Measurements from ENCODE around the gene BTRC. TPM values are rescaled to one million over a fixed set of nuclear protein-coding genes. Genes with fewer than 3 reads are reported as not detected.

Gene BTRC
- total and polyA plus RNA-seq, 10 of the 15 experiments (the other 5 are each of a cell fraction or from before 2014, with no cell fraction given) = 2.2 to 18.6 (median 8.6) TPM

DNA sequence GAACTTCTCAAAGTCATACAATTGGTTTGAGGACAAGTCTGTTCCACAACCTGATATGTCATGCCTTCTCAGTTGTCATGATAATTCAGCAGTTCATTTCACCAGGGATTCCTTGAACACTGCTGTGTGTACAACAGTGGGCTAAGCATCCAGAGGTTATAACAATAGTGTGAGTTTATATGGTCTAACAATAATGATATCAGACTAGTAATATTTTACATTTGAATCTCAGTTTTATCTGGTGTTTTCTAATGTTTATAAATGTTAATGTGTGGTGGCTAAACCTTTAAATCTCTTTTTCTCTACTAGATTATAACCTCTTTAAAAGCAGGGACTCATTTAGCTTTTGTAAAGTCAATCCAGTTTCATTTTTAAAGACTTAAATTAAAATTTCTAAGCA, 48.7 kb downstream of the BTRC start:
- no peak overlapping the region for H3K4me2 ChIP-seq (ENCODE audit: control insufficient read depth, insufficient read depth)
- H2AFZ ChIP-seq (ENCODE audit: control insufficient read depth, low read depth, low read length) = no peak overlapping the region
- intact Hi-C loops (cut with micrococcal nuclease; ENCODE audit: unreplicated experiment) = no loop called here
- in situ Hi-C loops (cut with MboI) = no loop called here
- POLR2A ChIA-PET = no interaction called here
- ATAC-seq (no peak), FAIRE-seq (no peak), DNase-seq (ENCODE audit: low read depth, low spot score) (no peak)
- TF ChIP-seq SUPT20H (IDR thresholded peaks at IDR 0.05; ENCODE audit: borderline replicate concordance, control insufficient read depth, low read depth, low read length) (no peak), ZNF207 (IDR thresholded peaks at IDR 0.05; ENCODE audit: borderline replicate concordance) (no peak), FOXK2 (IDR thresholded peaks at IDR 0.05) (no peak), TARDBP (IDR thresholded peaks at IDR 0.05; ENCODE audit: borderline replicate concordance) (no peak), ATF7 (IDR thresholded peaks at IDR 0.05; ENCODE audit: low read depth) (no peak), PML (IDR thresholded peaks at IDR 0.05; ENCODE audit: low read length) (no peak), TCF7 (IDR thresholded peaks at IDR 0.05; ENCODE audit: borderline replicate concordance) (no peak), TAF1 (IDR thresholded peaks at IDR 0.05; ENCODE audit: borderline replicate concordance, low read depth, low read length) (no peak), HDAC6 (IDR thresholded peaks at IDR 0.05; ENCODE audit: unreplicated experiment) (no peak), NR2F1 (conservative IDR thresholded peaks at IDR 0.05) (no peak), ETV6 (conservative IDR thresholded peaks at IDR 0.05 in 1 of 2, IDR thresholded peaks at IDR 0.05 in 1 of 2; ENCODE audit: borderline replicate concordance in 1 of 2, low read depth in 1 of 2) (no peak)
- TF ChIP-seq, protein P1, sequence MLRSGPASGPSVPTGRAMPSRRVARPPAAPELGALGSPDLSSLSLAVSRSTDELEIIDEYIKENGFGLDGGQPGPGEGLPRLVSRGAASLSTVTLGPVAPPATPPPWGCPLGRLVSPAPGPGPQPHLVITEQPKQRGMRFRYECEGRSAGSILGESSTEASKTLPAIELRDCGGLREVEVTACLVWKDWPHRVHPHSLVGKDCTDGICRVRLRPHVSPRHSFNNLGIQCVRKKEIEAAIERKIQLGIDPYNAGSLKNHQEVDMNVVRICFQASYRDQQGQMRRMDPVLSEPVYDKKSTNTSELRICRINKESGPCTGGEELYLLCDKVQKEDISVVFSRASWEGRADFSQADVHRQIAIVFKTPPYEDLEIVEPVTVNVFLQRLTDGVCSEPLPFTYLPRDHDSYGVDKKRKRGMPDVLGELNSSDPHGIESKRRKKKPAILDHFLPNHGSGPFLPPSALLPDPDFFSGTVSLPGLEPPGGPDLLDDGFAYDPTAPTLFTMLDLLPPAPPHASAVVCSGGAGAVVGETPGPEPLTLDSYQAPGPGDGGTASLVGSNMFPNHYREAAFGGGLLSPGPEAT (IDR thresholded peaks at IDR 0.05; ENCODE audit: low read depth) = no peak
- TF ChIP-seq, protein P2, sequence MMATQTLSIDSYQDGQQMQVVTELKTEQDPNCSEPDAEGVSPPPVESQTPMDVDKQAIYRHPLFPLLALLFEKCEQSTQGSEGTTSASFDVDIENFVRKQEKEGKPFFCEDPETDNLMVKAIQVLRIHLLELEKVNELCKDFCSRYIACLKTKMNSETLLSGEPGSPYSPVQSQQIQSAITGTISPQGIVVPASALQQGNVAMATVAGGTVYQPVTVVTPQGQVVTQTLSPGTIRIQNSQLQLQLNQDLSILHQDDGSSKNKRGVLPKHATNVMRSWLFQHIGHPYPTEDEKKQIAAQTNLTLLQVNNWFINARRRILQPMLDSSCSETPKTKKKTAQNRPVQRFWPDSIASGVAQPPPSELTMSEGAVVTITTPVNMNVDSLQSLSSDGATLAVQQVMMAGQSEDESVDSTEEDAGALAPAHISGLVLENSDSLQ (IDR thresholded peaks at IDR 0.05) = no peak
- TF ChIP-seq, protein P3, sequence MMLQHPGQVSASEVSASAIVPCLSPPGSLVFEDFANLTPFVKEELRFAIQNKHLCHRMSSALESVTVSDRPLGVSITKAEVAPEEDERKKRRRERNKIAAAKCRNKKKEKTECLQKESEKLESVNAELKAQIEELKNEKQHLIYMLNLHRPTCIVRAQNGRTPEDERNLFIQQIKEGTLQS (IDR thresholded peaks at IDR 0.05; ENCODE audit: borderline replicate concordance, extremely low read depth, low read depth, low read length) = no peak
- TF ChIP-seq, protein P4, sequence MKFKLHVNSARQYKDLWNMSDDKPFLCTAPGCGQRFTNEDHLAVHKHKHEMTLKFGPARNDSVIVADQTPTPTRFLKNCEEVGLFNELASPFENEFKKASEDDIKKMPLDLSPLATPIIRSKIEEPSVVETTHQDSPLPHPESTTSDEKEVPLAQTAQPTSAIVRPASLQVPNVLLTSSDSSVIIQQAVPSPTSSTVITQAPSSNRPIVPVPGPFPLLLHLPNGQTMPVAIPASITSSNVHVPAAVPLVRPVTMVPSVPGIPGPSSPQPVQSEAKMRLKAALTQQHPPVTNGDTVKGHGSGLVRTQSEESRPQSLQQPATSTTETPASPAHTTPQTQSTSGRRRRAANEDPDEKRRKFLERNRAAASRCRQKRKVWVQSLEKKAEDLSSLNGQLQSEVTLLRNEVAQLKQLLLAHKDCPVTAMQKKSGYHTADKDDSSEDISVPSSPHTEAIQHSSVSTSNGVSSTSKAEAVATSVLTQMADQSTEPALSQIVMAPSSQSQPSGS (IDR thresholded peaks at IDR 0.05; ENCODE audit: low read length) = no peak
- H3K36me3 ChIP-seq (ENCODE audit: control insufficient read depth in 2 of 2, insufficient read depth in 2 of 2, low read length in 1 of 2) = no peaks in the 10 kb centered on the region
- no peaks in the 10 kb centered on the region for H4K20me1 ChIP-seq (ENCODE audit: control insufficient read depth, insufficient read depth)
- H3K27me3 ChIP-seq (replicated peaks in 1 of 2; ENCODE audit: control insufficient read depth in 2 of 2, insufficient read depth in 2 of 2, low read length in 1 of 2) = no peaks in the 10 kb centered on the region
- BruUV-seq (replicated peaks) = no TSS peak
- no peaks in the 10 kb centered on the region for H3K79me2 ChIP-seq (ENCODE audit: control insufficient read depth, insufficient read depth, low read length)
- no peak overlapping the region for H3K27ac ChIP-seq (ENCODE audit: control insufficient read depth, insufficient read depth)
- H3K9ac ChIP-seq (ENCODE audit: control insufficient read depth, insufficient read depth, low read length) = no peak overlapping the region
- no peak overlapping the region for H3K4me3 ChIP-seq
- CTCF ChIA-PET = no interaction called here
- no peaks in the 10 kb centered on the region for H3K9me3 ChIP-seq (replicated peaks; ENCODE audit: control insufficient read depth, insufficient read depth, low read length)
- SMC1A ChIA-PET (ENCODE audit: uncharacterized antibody, unreplicated experiment) = interaction anchor here (1.2 kb wide), 1 partner anchor 39 kb away, joined by 4 read pairs; no protein-coding TSS in a partner anchor
- RAD21 ChIA-PET (ENCODE audit: unreplicated experiment) = interaction anchor here (1.1 kb wide), 1 partner anchor 15 kb away, joined by 3 read pairs; no protein-coding TSS in a partner anchor
- H3K4me1 ChIP-seq (ENCODE audit: control insufficient read depth, insufficient read depth, low read length) = no peaks in the 10 kb centered on the region

Data from GM12878 (cell line).